ENCODE measurements around the gene CNTN1. TPM values are rescaled to one million over a fixed set of nuclear protein-coding genes. Genes with fewer than 3 reads are reported as not detected.

CNTN1 gene
- total and polyA plus RNA-seq, 12 donors: 0.07 to 0.90 (median 0.21) TPM; not detected in 1

DNA sequence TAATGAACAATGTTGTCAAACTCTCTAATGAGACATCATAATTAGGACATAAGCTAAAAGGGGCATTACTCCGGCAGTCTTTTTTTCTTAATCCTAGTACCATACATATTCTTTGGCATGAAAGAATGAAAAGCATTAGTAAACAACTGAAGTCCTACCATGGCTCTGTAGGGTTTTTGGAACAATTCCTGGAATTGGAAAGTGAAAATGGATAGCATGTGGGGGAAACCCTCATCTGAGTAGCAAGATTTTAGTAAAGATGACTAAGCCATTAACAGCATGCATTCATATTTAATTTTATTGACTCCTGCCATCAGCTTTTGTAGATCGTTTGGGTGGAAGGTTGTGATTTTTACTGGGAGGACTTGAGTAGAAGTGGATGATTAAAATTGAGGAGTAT is 279.7 kb downstream of the CNTN1 start:
- TF ChIP-seq CTCF (IDR thresholded peaks at IDR 0.05): no peak
- no peaks in the 10 kb centered on the region for H3K27me3 ChIP-seq
- no peaks in the 10 kb centered on the region for H3K36me3 ChIP-seq
- DNase-seq (no peak), ATAC-seq (no peak)
- no peak overlapping the region for H3K27ac ChIP-seq
- intact Hi-C loops (cut with DNase I): no loop called here
- H3K4me1 ChIP-seq: no peaks in the 10 kb centered on the region
- H3K9me3 ChIP-seq: no peaks in the 10 kb centered on the region
- H3K4me3 ChIP-seq: no peak overlapping the region
- WGBS, 2 donors: 47 to 61% methylated on average over 2 of the region's 2 CpGs

GRCh38 chr12:40976546-40976945 is 284.3 kb downstream of the CNTN1 start:
- H3K9me3 ChIP-seq: no peaks in the 10 kb centered on the region
- TF ChIP-seq CTCF (IDR thresholded peaks at IDR 0.05): no peak
- no peak overlapping the region for H3K4me3 ChIP-seq
- no peaks in the 10 kb centered on the region for H3K4me1 ChIP-seq
- ATAC-seq: no peak
- no peaks in the 10 kb centered on the region for H3K36me3 ChIP-seq
- 85 to 87% methylated on average over 4 of the region's 4 CpGs for WGBS, 2 donors
- intact Hi-C loops (cut with DNase I): no loop called here
- no peak for DNase-seq
- H3K27me3 ChIP-seq: no peaks in the 10 kb centered on the region
- H3K27ac ChIP-seq: no peak overlapping the region

- DNase-seq (no peak), ATAC-seq (no peak)
- no peak for TF ChIP-seq CTCF (IDR thresholded peaks at IDR 0.05)
- intact Hi-C loops (cut with DNase I): no loop called here
- Histone ChIP-seq H3K9me3 (peaks cover 0 to 12% (median 3%) of the 10 kb centered on the region in 11 donors), H3K36me3 (no peaks in the 10 kb centered on the region), H3K27me3 (no peaks in the 10 kb centered on the region), H3K4me3 (no peak overlapping the region), H3K27ac (no peak overlapping the region), H3K4me1 (no peaks in the 10 kb centered on the region)
These were observed 288.3 kb downstream of the CNTN1 start for GRCh38 chr12:40980427-40980961.

DNA sequence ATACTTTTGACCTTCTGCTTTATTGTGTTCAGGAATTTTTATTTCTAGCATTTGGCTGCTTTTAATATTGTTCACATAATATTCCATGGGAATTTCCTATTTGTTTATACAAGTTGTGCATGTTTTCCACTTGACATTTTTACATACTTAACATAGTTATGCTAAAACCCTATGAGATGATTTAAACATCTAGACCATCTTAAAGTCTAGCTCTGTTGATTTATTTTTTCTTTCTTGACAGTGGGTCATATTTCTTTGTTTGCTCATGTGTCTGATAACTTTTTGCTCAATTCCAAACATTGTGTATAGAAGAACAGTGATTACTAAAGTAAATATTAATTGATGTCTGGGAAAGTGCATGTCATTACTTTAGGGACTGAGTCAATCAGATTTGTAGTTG is 293.8 kb downstream of the CNTN1 start:
- Histone ChIP-seq H3K4me3 (no peak overlapping the region), H3K36me3 (no peaks in the 10 kb centered on the region), H3K9me3 (peaks cover 0 to 17% (median 3%) of the 10 kb centered on the region in 11 donors), H3K27ac (no peak overlapping the region), H3K4me1 (no peaks in the 10 kb centered on the region), H3K27me3 (no peaks in the 10 kb centered on the region)
- no peak for TF ChIP-seq CTCF (IDR thresholded peaks at IDR 0.05)
- ATAC-seq (no peak), DNase-seq (no peak)
- intact Hi-C loops (cut with DNase I): no loop called here

All from heart right ventricle (tissue), 16 donors.